HuH-7 (cell line): ENCODE measurements around the gene ADORA3.

Experiments
- DNase-seq: peaks from one replicate; pipeline ENCODE4 v3.0.0; 2011; ENCODE audit warnings: low spot score

The ADORA3 gene

DNA sequence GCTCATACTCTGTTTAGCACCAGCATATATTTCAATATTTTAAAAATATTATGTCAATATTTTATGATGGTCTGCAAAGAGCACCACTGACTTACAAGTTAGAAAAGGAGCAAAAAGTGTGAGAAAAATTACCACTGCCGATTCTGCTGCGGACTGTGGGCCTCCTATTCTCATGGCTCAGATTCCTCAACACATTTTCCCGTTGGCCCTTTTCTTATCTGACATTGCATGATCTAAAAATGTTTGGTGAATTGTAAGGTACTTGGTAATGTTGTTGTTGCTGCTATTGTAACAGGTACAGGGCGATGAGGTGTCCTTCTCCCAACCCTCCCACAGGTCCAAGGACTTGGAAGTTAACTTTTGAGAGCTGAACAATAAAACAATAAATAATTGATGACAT lies 28.9 kb downstream of the ADORA3 start:
- DNase-seq: no peak

DNA sequence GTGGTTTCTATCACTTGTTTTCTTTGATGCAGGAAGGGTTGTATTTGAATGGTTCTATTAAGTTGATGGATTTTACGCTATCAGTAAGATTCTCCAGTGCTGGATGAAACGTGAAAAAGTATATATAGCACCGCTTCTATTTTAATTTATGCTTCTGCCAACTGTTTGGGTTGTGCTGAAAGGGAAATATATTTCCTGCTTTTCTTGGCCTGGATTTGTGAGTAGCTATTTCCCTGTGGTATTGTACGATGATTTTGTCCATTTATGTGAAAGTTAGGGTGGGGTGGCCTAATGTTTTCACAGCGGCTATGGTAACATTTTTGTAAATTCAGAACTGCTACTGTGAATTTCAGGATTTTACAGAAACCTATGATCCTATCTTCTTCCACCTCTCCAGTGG lies 29.3 kb downstream of the ADORA3 start:
- no peak for DNase-seq

DNA sequence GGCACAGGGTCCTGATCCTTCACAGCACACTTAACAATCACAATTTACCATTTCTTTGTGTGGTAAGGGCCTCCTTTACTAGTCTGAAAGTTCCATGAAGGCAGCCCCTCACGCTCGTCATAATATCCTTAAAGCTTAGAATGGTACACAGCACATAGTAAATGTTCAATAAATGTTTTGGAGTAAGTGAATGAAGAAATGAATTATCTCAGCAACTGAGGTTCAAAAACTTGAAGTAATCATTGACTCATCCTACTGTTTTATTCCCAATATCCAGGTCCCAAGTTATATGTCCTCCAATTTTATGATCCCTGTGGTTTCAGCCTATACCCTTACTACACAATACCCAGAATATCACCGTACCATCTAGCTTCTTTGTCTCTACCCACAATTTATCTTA lies 31.9 kb downstream of the ADORA3 start:
- no peak for DNase-seq

DNA sequence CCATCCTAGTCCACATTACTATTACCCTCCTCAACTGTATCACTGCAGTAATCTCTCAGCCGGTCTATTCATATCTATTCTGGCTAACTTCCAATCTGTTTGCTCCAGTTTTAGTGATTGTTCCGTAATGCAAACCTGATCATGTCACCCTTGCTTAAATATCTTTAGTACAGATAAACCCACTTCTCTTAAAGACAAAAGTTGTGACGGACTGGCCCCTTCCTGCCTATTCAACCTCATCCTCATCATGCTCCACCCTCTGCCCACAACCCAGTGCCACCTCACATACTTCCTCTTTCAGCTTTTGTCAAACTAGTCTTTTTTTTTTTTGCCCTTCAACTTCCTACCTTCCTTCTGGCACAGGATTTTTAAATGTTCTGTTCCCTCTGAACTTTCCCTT lies 32.4 kb downstream of the ADORA3 start:
- no peak for DNase-seq

DNA sequence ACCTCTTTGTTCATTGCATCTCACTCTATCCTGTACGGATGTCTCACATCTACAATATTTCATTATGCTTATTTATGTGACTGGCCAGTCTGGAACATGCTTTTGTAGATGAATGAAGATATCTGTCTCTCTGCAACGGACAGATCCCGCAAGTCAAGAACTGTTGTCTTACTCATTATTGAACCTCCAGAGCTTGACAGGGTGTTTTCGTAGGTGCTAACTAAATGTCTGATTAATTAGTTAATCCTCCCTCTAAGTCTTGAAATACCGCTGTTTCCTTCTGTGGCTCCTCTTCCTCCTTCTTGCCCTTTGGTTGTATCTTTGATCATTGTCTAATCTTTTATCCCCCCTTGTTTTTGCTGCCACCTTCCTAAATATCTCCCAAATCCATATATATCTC lies 32.8 kb downstream of the ADORA3 start:
- no peak for DNase-seq

DNA sequence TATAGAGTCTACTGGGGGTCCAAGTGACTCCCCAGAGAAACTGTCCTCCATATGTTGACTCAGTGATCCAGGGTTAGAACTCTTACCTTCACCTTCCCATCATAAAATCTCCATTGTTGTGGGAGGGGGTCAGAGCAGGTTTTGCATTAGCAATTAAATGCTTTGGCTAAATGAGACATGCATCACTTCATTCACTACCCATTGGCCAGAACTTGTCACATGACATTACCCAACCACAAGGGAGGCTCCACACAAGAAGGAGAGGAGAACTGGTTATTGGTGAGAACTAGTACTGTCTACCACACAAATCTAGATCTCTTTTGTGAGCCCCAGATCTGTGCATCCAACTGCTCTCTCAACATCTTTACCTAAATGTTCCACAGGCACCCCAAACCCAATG lies 33.9 kb downstream of the ADORA3 start:
- no peak for DNase-seq

DNA sequence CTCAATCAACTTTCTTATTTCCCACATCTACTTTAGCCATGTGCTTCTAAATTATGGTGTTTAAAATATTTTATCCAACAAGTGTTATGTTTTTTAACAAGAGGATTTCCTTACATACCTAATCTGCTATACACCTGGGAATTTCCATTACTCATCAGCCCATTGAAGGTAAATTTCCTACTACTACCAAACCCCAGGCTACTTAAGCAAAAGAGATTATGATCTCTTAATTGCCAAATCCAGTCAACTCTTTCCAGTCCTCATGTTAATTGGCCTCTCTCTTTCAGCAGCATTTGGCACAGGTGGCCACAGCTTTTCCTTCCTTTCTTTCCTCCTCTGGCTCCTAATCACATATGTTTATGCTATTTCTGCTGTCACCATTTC lies 34.7 kb downstream of the ADORA3 start:
- DNase-seq: no peak

DNA sequence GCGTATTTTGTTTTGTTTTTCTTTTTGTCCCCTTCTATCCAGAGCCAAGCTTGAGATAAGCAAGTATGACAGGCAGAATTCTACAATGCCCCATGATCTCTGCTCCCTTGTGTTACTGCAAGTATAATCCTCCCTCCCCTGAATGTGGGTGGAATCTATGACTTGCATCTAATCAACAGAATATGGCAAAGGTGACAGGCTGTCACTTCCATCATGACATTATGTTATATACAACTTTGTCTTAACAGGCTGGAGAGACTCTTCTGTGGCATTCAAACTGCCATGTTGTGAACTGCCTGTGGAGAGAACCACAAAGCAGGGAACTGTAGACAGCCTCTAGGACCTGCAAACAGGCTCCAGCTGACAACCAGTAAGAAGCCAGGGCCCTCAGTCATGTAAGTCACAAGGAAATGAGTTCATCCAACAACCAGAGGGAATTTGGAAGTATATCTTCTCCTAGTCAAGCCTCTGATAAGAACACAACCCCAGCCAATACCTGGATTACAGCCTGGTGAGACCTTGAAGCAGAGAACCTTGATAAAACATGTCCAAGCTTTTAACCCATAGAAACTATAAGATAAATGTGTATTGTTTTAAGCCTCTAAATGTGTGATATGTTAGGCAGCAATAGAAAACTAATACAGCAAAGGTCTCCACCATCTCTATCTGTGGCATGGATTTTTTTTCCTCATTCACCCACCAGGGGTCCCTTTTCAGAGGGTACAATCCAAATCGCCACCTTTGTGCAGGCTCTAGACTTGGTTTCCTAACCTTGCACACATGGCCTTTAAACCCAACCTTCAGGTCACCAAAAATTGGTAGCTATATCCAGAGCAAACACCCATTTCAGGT lies 35.3 kb downstream of the ADORA3 start:
- no peak for DNase-seq

DNA sequence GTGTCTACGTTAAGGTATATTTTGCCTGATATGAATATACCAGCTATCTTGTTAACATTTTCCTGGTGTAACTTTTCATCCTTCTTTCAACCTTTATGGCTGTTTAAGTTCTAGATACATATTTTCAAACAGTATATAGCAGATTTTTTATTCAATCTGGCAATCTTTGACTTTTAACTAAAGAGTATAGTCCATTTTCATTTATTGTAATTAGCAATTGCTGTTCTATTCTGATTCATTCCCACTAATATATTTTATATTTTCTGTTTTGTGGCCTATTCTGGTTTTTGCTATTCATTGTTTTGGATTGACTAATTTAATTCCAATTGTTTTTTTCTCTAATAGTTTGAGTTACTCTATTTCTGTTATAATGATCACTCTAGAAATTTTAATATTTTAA lies 37.0 kb downstream of the ADORA3 start:
- no peak for DNase-seq

DNA sequence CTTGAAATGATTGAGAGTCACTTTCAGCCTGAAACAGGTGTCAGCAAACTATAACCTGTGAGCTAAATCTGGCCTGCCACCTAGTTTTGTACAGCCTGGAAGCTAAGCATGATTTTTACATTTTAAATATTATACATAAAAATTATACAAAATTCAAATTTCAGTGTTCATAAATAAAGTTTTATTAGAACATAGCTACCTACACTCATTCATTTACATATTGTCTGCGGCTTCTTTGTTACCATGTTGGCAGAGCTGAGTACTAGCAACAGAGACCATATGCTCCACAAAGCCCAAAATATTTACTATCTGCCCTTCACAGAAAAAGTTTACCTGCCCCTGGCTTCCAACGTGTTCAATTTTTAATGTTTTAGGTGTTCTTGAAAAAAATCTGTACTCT lies 37.7 kb downstream of the ADORA3 start:
- no peak for DNase-seq

DNA sequence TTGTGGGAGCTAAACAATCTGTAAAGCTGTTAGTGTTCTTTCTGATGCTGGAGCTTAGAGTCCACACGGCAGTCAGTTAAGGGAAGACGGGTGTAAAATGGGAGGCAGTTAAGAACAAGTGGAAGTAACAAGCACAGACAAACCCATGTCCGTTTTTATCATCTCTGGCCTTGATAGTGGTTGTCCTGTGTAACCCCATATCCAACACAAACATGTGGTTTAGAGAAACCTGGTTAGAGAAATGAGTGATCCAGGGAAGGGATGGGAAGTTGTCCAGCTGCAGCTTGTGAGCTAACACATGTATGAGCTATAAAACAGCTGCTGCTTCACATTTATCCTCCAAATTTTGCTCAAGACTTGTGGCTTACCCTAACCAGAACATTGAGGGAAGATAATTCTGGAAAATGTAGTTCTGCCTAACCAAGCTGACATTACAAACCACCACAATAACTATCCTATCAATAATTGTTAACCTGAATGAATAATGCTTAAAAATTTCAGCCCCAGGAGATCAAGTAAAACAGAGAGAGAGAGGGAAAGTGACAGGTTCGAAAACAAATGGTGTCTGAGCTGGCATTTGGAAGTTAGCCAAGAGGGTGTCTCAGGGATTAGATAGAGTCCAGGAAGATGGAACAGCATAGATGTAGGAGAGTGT lies 40.3 kb downstream of the ADORA3 start:
- no peak for DNase-seq

DNA sequence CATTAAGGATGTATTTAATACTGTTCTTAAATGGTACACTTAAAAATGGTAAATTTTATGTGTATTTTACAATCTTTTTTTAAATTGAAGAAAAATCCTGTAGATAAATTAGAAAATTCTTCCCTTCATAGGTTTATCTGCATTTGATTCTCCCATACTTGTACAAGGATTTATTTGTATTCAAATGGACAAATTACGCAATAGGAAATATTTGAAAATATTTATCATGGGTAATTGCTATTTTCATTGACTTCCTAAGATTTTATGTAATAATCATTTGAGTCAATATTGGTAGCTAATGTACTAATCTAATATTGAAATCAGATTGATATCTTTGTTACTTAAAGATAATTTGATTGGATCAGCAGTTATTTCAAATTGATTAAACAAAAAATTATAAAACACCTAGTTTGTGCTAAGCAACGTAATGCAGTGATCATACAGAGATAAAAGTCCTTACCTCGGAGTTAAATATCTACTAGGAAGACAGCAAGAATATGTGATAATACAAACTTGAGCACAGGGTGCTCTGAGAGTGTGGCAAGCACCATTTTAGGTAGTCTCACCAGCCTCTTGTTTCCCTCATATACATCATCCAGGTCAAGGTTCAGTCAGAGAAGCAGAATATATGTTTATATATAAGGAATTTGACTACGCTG lies 40.9 kb downstream of the ADORA3 start:
- no peak for DNase-seq

DNA sequence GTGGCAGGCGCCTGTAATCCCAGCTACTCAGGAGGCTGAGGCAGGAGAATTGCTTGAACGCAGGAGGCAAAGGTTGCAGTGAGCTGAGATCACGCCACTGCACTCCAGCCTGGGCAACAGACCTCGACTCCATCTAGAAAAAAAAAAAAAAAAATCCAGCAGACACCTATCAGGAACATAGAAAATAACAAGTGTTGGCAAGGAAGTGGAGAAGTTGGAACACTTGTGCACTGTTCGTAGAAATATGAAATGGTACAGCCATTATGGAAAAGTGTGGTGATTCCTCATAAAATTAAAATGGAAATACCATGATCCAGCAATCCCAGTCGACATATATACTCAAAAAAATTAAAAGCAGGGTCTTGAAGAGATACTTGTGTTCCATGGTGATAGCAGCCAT lies 41.7 kb downstream of the ADORA3 start:
- DNase-seq: no peak

DNA sequence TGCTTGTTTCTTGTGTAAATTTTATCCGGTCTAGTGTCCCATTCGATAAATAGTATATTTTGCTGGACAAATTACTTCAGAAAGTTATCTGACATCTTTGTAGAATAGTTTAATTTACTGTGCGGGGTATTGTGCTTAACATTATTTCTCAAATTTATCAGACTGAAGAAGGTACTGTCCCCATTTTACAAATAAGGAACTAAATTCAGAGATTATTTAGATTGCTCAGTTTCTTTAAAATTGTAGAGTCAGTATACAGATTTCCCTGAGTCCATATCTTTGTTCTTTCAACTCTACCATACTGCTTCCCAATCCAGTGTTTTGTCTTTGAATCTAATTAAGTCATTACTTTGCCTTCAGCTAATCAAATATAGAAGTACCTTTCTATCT lies 47.8 kb downstream of the ADORA3 start:
- no peak for DNase-seq

DNA sequence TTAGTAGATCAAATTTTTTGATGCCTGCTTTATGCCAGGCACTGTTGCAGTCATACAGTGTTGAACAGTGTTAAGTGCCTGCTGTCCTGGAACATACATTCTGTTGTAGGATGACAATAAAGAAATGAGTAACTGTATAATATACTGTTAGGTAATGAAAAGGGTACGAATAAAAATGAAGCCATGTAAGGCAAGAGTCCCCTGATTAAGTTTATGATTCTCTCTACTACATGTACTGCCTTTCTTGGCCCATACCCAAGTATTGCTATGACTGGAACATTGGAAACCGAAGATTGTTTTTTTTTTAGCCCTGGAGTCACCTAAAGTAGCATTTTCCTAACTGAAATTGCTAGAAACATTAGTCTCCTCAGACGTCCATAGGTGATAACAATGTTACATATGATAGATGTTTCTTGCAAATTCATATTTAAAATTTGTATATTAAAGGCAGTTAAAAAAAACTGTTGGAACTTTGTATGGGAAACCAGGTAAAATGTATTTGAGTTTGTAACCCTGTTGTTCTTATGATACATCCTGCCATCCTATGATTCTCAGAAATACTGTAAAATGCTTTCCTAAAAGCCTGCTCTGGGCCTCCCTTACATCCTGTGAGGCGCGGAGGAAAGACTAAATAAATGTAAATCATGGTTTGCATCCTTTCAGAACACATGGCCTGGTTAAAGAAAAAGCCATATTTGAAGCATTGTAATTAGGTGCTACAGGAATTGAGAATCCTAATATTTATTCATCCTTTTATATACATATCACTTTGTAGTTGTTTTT lies 48.4 kb downstream of the ADORA3 start:
- no peak for DNase-seq

DNA sequence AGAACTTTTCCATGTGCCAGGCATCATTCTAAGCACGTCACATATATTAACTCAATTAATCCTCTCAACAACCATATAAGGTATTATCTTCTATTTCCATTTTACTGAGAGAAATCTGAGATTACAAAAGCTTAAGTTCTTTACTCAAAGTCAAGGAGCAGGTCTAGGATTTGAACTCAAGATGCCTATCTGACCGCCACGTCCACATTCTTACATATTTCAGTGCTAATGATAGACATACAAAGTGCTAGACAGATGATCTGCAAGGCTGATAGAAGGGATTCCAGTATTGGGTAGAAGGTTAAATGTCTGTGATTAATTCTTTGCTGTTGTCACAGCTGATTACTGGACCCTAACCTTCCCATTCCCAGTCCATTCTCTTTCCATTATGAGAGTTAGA lies 49.7 kb downstream of the ADORA3 start:
- DNase-seq: no peak

DNA sequence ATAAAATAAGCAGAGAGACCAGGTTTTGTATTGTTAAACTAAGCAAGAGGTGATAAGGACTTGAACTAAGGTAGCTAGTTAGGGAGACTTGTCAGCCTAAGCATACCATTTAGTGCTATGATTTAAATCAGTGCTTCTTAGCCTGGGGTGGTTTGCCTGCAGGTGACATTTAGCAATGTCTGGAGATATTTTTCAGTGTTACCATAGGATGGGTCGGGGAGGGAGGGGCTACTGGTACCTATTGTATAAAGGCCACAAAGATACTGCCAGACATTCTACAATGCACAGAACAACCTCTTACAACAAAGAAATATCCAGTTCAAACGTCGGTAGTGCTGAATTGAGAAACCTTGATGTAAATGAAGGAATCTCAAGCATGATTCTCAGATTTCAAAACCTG lies 50.9 kb downstream of the ADORA3 start:
- no peak for DNase-seq

DNA sequence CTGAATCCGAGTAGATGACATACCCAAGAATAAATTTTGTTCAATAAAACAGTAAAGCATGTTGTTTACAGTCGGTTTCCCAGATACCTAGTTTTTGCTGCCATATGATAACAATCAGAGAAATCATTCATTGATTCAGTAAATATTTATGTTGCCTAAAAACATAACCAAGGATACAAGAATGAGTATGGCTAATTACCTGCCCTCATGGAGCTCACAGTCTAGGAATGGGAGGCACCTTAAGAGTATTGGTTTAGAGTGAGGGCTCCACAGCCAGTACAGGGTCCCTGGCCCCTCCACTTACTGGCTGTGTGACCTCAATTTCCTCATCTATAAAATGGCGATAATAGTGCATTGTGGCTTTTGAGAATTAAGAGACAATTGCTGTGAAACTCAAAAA lies 53.2 kb downstream of the ADORA3 start:
- DNase-seq: no peak

DNA sequence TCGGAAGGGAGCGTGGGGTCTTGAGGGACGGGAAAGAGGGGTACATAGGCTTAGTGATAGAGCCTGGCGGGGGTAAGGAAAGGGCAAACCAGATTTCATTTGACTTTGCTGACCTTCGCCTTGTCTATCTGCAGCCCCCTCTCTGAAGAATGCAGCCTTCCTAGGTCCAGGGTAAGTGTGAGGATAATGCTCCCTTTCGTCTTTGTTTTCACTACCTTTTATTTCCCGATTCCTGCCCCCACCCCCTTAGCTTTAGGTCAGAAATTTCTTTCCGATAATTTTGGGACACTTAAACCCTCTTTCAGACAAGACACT lies 53.8 kb downstream of the ADORA3 start:
- no peak for DNase-seq
